PFSK-1 (cell line): ENCODE data around the gene GSE1.

Experiments
- FOXP2 ChIP-seq: optimal IDR thresholded peaks from 2 replicates; pipeline ENCODE3; 2011; ENCODE audit warnings: borderline replicate concordance, control low read depth, inconsistent platforms; ENCODE audit not compliant: insufficient read depth; ENCODE audit errors: extremely low read length, extremely low read depth
- POLR2AphosphoS5 ChIP-seq: IDR thresholded peaks from 2 replicates; pipeline ENCODE4 v1.6.1; 2012; ENCODE audit warnings: low read depth, mild to moderate bottlenecking, control low read depth, low read length, moderate library complexity
- SIN3A ChIP-seq: IDR thresholded peaks from 2 replicates; pipeline ENCODE4 v1.6.1; 2012; ENCODE audit warnings: mild to moderate bottlenecking, low read length, moderate library complexity, borderline replicate concordance; ENCODE audit not compliant: insufficient read depth
- TAF1 ChIP-seq: IDR thresholded peaks from 2 replicates; pipeline ENCODE4 v1.6.1; 2012; ENCODE audit warnings: low read length, control low read depth, borderline replicate concordance; ENCODE audit not compliant: insufficient read depth
- TF ChIP-seq, protein P1 (sequence below), 2 experiments: IDR thresholded peaks; 2 replicates each; pipeline versions ENCODE4 v1.6.1 to v1.8.0; 2011 to 2012; ENCODE audit warnings: low read depth in 2 of 2, low read length in 2 of 2, control low read depth in 1 of 2, inconsistent platforms in 1 of 2, mild to moderate bottlenecking in 1 of 2, moderate library complexity in 1 of 2; ENCODE audit not compliant: insufficient read depth in 1 of 2

GSE1 gene

DNA sequence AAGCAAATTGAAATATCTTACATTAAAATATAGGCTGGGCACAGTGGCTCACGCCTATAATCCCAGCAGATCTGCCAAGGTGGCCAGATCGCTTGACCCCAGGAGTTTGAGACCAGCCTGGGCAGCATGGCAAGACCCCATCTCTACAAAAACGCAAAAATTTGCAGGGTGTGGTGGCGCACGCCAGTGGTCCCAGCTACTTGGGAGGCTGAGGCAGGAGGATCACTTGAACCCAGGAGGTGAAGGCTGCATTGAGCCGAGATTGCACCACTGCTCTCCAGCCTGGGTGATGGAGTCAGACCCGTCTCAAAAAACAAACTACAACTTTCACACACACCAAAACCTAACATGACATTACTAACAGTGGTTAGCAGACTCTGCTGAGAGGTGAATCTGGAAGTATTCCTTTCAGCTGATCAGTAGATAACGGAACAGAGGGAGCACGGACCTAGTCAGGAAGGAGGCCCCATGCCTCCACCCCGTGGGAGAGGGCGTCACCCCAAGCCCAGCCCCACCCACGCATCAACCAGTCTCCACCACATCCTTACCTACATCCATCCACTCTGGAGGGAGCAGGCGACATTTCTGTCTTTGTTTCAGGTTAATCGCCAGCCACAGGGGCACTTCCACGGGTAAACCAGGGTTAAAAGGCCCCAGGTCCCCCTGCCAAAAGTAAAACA is 73.9 kb downstream of the GSE1 start:
- TF ChIP-seq SIN3A = no peak
- no peak for TF ChIP-seq FOXP2
- TF ChIP-seq, protein P1, sequence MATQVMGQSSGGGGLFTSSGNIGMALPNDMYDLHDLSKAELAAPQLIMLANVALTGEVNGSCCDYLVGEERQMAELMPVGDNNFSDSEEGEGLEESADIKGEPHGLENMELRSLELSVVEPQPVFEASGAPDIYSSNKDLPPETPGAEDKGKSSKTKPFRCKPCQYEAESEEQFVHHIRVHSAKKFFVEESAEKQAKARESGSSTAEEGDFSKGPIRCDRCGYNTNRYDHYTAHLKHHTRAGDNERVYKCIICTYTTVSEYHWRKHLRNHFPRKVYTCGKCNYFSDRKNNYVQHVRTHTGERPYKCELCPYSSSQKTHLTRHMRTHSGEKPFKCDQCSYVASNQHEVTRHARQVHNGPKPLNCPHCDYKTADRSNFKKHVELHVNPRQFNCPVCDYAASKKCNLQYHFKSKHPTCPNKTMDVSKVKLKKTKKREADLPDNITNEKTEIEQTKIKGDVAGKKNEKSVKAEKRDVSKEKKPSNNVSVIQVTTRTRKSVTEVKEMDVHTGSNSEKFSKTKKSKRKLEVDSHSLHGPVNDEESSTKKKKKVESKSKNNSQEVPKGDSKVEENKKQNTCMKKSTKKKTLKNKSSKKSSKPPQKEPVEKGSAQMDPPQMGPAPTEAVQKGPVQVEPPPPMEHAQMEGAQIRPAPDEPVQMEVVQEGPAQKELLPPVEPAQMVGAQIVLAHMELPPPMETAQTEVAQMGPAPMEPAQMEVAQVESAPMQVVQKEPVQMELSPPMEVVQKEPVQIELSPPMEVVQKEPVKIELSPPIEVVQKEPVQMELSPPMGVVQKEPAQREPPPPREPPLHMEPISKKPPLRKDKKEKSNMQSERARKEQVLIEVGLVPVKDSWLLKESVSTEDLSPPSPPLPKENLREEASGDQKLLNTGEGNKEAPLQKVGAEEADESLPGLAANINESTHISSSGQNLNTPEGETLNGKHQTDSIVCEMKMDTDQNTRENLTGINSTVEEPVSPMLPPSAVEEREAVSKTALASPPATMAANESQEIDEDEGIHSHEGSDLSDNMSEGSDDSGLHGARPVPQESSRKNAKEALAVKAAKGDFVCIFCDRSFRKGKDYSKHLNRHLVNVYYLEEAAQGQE (IDR thresholded peaks at IDR 0.05; ENCODE audit: insufficient read depth in 1 of 2, low read depth in 2 of 2, low read length in 2 of 2) = no peak
- TF ChIP-seq POLR2AphosphoS5 = no peak
- TF ChIP-seq TAF1 = no peak

- TF ChIP-seq SIN3A = no peak
- no peak for TF ChIP-seq TAF1
- TF ChIP-seq POLR2AphosphoS5 = no peak
- no peak for TF ChIP-seq FOXP2
- TF ChIP-seq, protein P1 (IDR thresholded peaks at IDR 0.05; ENCODE audit: insufficient read depth in 1 of 2, low read depth in 2 of 2, low read length in 2 of 2) = no peak
These were observed 74.7 kb downstream of the GSE1 start for GRCh38 chr16:85687651-85688471.

DNA sequence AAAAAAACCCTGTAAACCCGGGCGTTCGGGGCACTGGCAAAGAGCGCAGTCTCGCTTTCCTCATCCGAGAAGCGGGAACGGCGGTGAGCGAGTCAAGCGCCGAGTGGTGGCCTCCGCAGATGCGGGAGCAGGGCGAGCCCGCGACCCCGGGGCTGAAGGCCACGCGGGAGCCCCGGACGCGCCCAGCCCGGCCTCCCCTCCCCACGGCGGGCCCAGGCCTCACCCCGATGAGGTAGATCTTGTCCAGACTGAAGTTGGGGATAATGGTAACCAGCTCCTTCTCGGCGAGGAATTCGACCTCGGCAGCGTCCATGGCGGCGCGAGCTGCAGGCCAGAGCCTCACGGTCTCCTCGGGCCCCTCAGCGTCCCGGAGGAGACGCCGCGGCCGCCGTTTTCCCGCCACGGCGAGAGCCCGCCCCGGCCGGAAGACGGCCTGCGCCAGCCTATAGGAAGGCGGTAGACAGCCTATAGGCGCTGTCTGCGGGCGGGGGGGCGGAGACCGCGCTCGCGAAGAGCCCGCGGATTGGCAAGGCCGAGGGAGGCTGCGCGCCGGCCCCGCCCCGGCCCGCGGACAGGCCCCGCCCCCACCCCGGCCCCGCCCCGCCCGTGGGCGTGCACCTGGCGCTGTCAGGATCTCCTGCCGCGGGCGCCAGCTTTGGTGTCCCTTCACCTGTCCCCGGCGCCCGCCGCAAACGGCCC is 75.6 kb downstream of the GSE1 start, which contains the start of gene GINS2:
GINS2 (minus strand) TSS at position 369 of the 699 bp plus-strand sequence; CDS start at position 313, 56 bp downstream.
- TF ChIP-seq FOXP2 = no peak
- TF ChIP-seq, protein P1 (IDR thresholded peaks at IDR 0.05; ENCODE audit: insufficient read depth in 1 of 2, low read depth in 2 of 2, low read length in 2 of 2) = no peak
- TF ChIP-seq SIN3A = peak; percentile 68; the same call in 1 of the 2 replicates
- TF ChIP-seq POLR2AphosphoS5 = peak; percentile 44; the same call in 1 of the 2 replicates
- peak; percentile 29; the same call in 1 of the 2 replicates for TF ChIP-seq TAF1

DNA sequence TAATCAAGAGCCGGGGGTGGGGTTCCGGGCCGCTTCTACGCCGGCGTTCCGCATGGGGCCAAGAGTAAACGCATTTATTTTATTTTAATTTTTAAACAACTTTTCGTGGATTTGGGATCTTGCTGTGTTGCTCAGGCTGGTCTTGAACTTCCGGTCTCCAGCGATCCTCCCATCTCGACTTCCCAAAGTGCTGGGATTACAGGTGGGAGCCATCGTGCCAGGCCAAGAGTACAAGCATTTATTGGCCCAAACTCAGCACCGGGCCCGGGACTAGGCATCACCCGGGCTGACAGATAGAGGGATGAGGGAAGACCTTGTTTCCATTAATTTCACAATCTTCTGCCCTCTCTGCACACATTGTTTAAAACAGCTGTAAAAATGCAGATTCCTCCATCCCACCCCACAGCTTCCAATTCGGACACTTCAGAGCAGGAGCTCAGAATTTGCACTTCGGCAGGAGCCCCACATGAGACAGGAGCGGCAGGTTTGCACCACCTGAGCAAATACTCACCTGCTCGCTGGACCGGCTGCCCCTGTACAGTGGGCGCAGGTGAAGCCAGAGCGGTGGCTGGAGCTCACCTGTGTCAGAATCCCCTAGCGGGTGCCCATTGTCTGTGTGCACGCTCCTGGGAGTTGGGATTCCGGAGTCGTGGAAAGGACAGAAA is 76.3 kb downstream of the GSE1 start:
- TF ChIP-seq POLR2AphosphoS5 (no peak), TAF1 (no peak), FOXP2 (no peak)
- TF ChIP-seq, protein P1 (IDR thresholded peaks at IDR 0.05; ENCODE audit: insufficient read depth in 1 of 2, low read depth in 2 of 2, low read length in 2 of 2) = no peak
